8988T (cell line): Measurements from ENCODE around the gene PTCH1.

Source experiments
- DNase-seq: peaks from one replicate; pipeline ENCODE4 v3.0.0; 2011

PTCH1 gene

GRCh38 chr9:95437559-95437958 is 79.2 kb downstream of the PTCH1 start:
- DNase-seq = no peak

- no peak for DNase-seq
Observed at GRCh38 chr9:95436416-95436815, 80.4 kb downstream of the PTCH1 start.

GRCh38 chr9:95435074-95435728 is 81.6 kb downstream of the PTCH1 start:
- no peak for DNase-seq

GRCh38 chr9:95434116-95435073 is 82.4 kb downstream of the PTCH1 start:
- no peak for DNase-seq

GRCh38 chr9:95433096-95433819 is 83.5 kb downstream of the PTCH1 start:
- DNase-seq = no peak

- no peak for DNase-seq
Observed at GRCh38 chr9:95431286-95431685, 85.5 kb downstream of the PTCH1 start.

- no peak for DNase-seq
Observed at GRCh38 chr9:95429948-95430620, 86.7 kb downstream of the PTCH1 start.

GRCh38 chr9:95429096-95429495 is 87.7 kb downstream of the PTCH1 start:
- DNase-seq = no peak

- DNase-seq = no peak
Observed at GRCh38 chr9:95425910-95426551, 90.7 kb downstream of the PTCH1 start.

GRCh38 chr9:95422650-95423049 is 94.1 kb downstream of the PTCH1 start:
- DNase-seq = no peak

GRCh38 chr9:95420518-95420917 is 96.3 kb downstream of the PTCH1 start:
- DNase-seq = no peak

- DNase-seq = no peak
Observed at GRCh38 chr9:95419444-95419843, 97.3 kb downstream of the PTCH1 start.

- no peak for DNase-seq
Observed at GRCh38 chr9:95415158-95415557, 101.6 kb downstream of the PTCH1 start.

GRCh38 chr9:95413793-95414192 is 103.0 kb downstream of the PTCH1 start:
- no peak for DNase-seq

GRCh38 chr9:95411054-95411892 is 105.5 kb downstream of the PTCH1 start:
- no peak for DNase-seq

GRCh38 chr9:95409650-95410426 is 106.9 kb downstream of the PTCH1 start:
- no peak for DNase-seq

- no peak for DNase-seq
Observed at GRCh38 chr9:95407524-95407923, 109.2 kb downstream of the PTCH1 start.

GRCh38 chr9:95406121-95406520 is 110.7 kb downstream of the PTCH1 start:
- DNase-seq = no peak

- no peak for DNase-seq
Observed at GRCh38 chr9:95399261-95399660, 117.5 kb downstream of the PTCH1 start.
